IMR-90 (cell line): ENCODE measurements around the gene CHST5. TPM values are rescaled to one million over a fixed set of nuclear protein-coding genes. Genes with fewer than 3 reads are reported as not detected.

Experiments used
- ATAC-seq: fragments of 200-7000 bp; cut with Tn5 transposase; 2 replicates; pipeline ENCODE4 v1.9.1; 2020; ENCODE audit warnings: low read depth, mild to moderate bottlenecking, moderate library complexity
- BruUV-seq: library from RNA; stranded (reverse); fragments of 400-500 nt; replicated peaks from 2 replicates; lab custom pipeline; 2021; lab: Mats Ljungman, UMichigan
- CTCF ChIA-PET: fragments of 300-600 bp; formaldehyde crosslinking; extraction: SDS; loops from one replicate; lab custom pipeline; 2021; ENCODE audit warnings: antibody characterized with exemption; lab: Yijun Ruan, JAX
- POLR2A ChIA-PET: fragments of 300-600 bp; sonication (Branson Sonifier 250); formaldehyde crosslinking; loops from one replicate; lab custom pipeline; 2022; ENCODE audit warnings: antibody characterized with exemption; ENCODE audit not compliant: unreplicated experiment; lab: Charles Lee
- DNase-seq: peaks from one replicate; pipeline ENCODE4 v3.0.0; 2013
- H2AFZ ChIP-seq: replicated peaks from 2 replicates; pipeline ENCODE3; 2013; ENCODE audit warnings: low read length, mild to moderate bottlenecking; ENCODE audit not compliant: poor library complexity
- H2AK5ac ChIP-seq: 2 replicates; pipeline ENCODE4 v1.6.1; 2013; ENCODE audit warnings: low read depth, low read length, inconsistent platforms
- H2AK9ac ChIP-seq: replicated peaks from 2 replicates; pipeline ENCODE3; 2013; ENCODE audit warnings: mild to moderate bottlenecking, low read depth, low read length, moderate library complexity; ENCODE audit not compliant: poor library complexity
- H2BK120ac ChIP-seq: 2 replicates; pipeline ENCODE4 v1.6.1; 2013; ENCODE audit warnings: low read depth, low read length, inconsistent platforms
- H2BK15ac ChIP-seq: 3 replicates; pipeline ENCODE4 v1.6.1; 2013; ENCODE audit warnings: low read depth, low read length, inconsistent platforms
- H2BK20ac ChIP-seq: 2 replicates; pipeline ENCODE4 v1.6.1; 2013; ENCODE audit warnings: low read depth, mild to moderate bottlenecking, inconsistent platforms, low read length, moderate library complexity
- H2BK5ac ChIP-seq: 2 replicates; pipeline ENCODE4 v1.6.1; 2013; ENCODE audit warnings: mild to moderate bottlenecking, low read depth, low read length, inconsistent platforms; ENCODE audit not compliant: poor library complexity, severe bottlenecking
- H3K14ac ChIP-seq: replicated peaks from 2 replicates; pipeline ENCODE4 v1.6.1; 2013; ENCODE audit warnings: low read depth, low read length, inconsistent platforms
- H3K18ac ChIP-seq: 2 replicates; pipeline ENCODE4 v1.6.1; 2013; ENCODE audit warnings: low read depth, low read length, control low read depth
- H3K23ac ChIP-seq: 2 replicates; pipeline ENCODE4 v1.6.1; 2013; ENCODE audit warnings: low read depth, low read length, inconsistent platforms
- H3K27ac ChIP-seq: 2 replicates; pipeline ENCODE4 v1.5.1; 2013; ENCODE audit warnings: mild to moderate bottlenecking, control low read depth, low read length; ENCODE audit not compliant: insufficient read depth
- H3K27me3 ChIP-seq: 2 replicates; pipeline ENCODE4 v1.6.1; 2013; ENCODE audit warnings: low read length; ENCODE audit not compliant: control insufficient read depth, insufficient read depth
- H3K36me3 ChIP-seq: 2 replicates; pipeline ENCODE4 v1.6.1; 2013; ENCODE audit warnings: low read length, mixed read lengths; ENCODE audit not compliant: control insufficient read depth, insufficient read depth
- H3K4ac ChIP-seq: 2 replicates; pipeline ENCODE4 v1.6.1; 2013; ENCODE audit warnings: low read depth, low read length, inconsistent platforms
- H3K4me1 ChIP-seq: 2 replicates; pipeline ENCODE4 v1.6.1; 2013; ENCODE audit warnings: low read length, mixed read lengths; ENCODE audit not compliant: control insufficient read depth, insufficient read depth
- H3K4me2 ChIP-seq: 2 replicates; pipeline ENCODE4 v1.6.1; 2013; ENCODE audit warnings: low read depth, mild to moderate bottlenecking, control low read depth, low read length, moderate library complexity
- H3K4me3 ChIP-seq: 2 replicates; pipeline ENCODE4 v1.5.1; 2013; ENCODE audit warnings: low read depth, mild to moderate bottlenecking, control low read depth, low read length, moderate library complexity; ENCODE audit not compliant: insufficient read depth
- H3K56ac ChIP-seq: 2 replicates; pipeline ENCODE4 v1.6.1; 2013; ENCODE audit warnings: low read length, inconsistent platforms; ENCODE audit not compliant: insufficient read depth; ENCODE audit errors: extremely low read depth
- H3K79me1 ChIP-seq, 2 experiments: 2 replicates each; pipeline ENCODE4 v1.6.1; 2013; ENCODE audit warnings: low read length in 2 of 2, inconsistent platforms in 1 of 2, low read depth in 1 of 2
- H3K9ac ChIP-seq: 2 replicates; pipeline ENCODE4 v1.6.1; 2013; ENCODE audit warnings: low read depth, low read length, control low read depth
- H3K9me1 ChIP-seq: 2 replicates; pipeline ENCODE4 v1.6.1; 2013; ENCODE audit warnings: low read length, inconsistent platforms; ENCODE audit not compliant: insufficient read depth
- H3K9me3 ChIP-seq: 2 replicates; pipeline ENCODE4 v1.6.1; 2013; ENCODE audit warnings: low read length; ENCODE audit not compliant: control insufficient read depth, insufficient read depth
- H4K20me1 ChIP-seq: 2 replicates; pipeline ENCODE4 v1.6.1; 2013; ENCODE audit warnings: low read length, inconsistent platforms; ENCODE audit not compliant: insufficient read depth
- H4K5ac ChIP-seq: 2 replicates; pipeline ENCODE4 v1.6.1; 2013; ENCODE audit warnings: mild to moderate bottlenecking, low read depth, low read length, control low read depth
- H4K8ac ChIP-seq, 2 experiments: 2 replicates each; pipeline ENCODE4 v1.6.1; 2013; ENCODE audit warnings: low read depth in 2 of 2, low read length in 2 of 2, control low read depth in 1 of 2, inconsistent platforms in 1 of 2
- H4K91ac ChIP-seq: 2 replicates; pipeline ENCODE4 v1.6.1; 2013; ENCODE audit warnings: low read depth, low read length, inconsistent platforms; ENCODE audit not compliant: insufficient read depth
- BHLHE40 ChIP-seq: fragments of 150-350 bp; IDR thresholded peaks from 2 replicates; pipeline ENCODE4 v1.6.1; 2016; ENCODE audit warnings: mild to moderate bottlenecking, low read depth, low read length
- CHD1 ChIP-seq: IDR thresholded peaks from 2 replicates; pipeline ENCODE4 v1.6.1; 2012; ENCODE audit warnings: low read depth, low read length, improper control_type of control experiment
- ELK1 ChIP-seq: fragments of 150-350 bp; IDR thresholded peaks from 2 replicates; pipeline ENCODE4 v1.6.1; 2016; ENCODE audit warnings: low read depth, mild to moderate bottlenecking, low read length, moderate library complexity, borderline replicate concordance
- FOS ChIP-seq: fragments of 150-350 bp; IDR thresholded peaks from 2 replicates; pipeline ENCODE4 v1.6.1; 2016; ENCODE audit warnings: low read depth, low read length
- MAFK ChIP-seq: IDR thresholded peaks from 2 replicates; pipeline ENCODE4 v1.6.1; 2012; ENCODE audit warnings: low read depth, low read length, improper control_type of control experiment
- MAZ ChIP-seq: IDR thresholded peaks from 2 replicates; pipeline ENCODE4 v1.6.1; 2012; ENCODE audit warnings: low read depth, mild to moderate bottlenecking, low read length, improper control_type of control experiment, moderate library complexity, borderline replicate concordance
- RAD21 ChIP-seq: IDR thresholded peaks from 2 replicates; pipeline ENCODE4 v1.6.1; 2012; ENCODE audit warnings: low read length, improper control_type of control experiment
- RCOR1 ChIP-seq: IDR thresholded peaks from 2 replicates; pipeline ENCODE4 v1.6.1; 2012; ENCODE audit warnings: mild to moderate bottlenecking, low read length, improper control_type of control experiment; ENCODE audit not compliant: insufficient replicate concordance
- RFX5 ChIP-seq: IDR thresholded peaks from 2 replicates; pipeline ENCODE4 v1.8.0; 2012; ENCODE audit warnings: low read depth, mild to moderate bottlenecking, low read length, moderate library complexity
- USF2 ChIP-seq: fragments of 150-350 bp; IDR thresholded peaks from 2 replicates; pipeline ENCODE4 v1.6.1; 2017; ENCODE audit warnings: mild to moderate bottlenecking, antibody characterized with exemption, low read length, low read depth
- WGBS, 2 experiments: methylation state at CpG; one replicate each; pipeline versions ENCODE4 v1.1.5 to v1.1.7; 2013; ENCODE audit warnings: missing lambda C conversion rate in 2 of 2; ENCODE audit not compliant: insufficient read length in 1 of 2; ENCODE audit errors: extremely low coverage in 2 of 2; 5-methylcytosine and 5-hydroxymethylcytosine counted together
- dilution Hi-C: fragments of 300-500 bp; cut with HindIII; formaldehyde crosslinking; loops from one replicate; pipeline ENCODE4 v1.14.3; 2018; ENCODE audit warnings: low sequenced_read_pairs; ENCODE audit not compliant: unreplicated experiment
- in situ Hi-C: fragments of 300-500 bp; cut with MboI; formaldehyde crosslinking; loops from 3 replicates; pipeline ENCODE4 v1.14.3; 2019; ENCODE audit warnings: low sequenced_read_pairs, inconsistent platforms, mixed read lengths
- intact Hi-C: fragments of 100-400 bp; cut with micrococcal nuclease; formaldehyde crosslinking; loops from 2 replicates; pipeline ENCODE4 v1.10.0; 2022
- polyA plus RNA-seq, 3 experiments: library from polyadenylated mRNA; depleted of rRNA; stranded (reverse); fragments of >200 nt; gene quantifications; 2 replicates each; pipeline ENCODE4 v1.2.3, GENCODE V29; 2012; ENCODE audit warnings: low replicate concordance in 1 of 3
- total RNA-seq: library from RNA; depleted of rRNA; stranded (reverse); fragments of >200 nt; gene quantifications from 2 replicates; pipeline ENCODE4 v1.2.3, GENCODE V29; 2012
- TF ChIP-seq, protein P1 (sequence below): conservative IDR thresholded peaks from 2 replicates; pipeline ENCODE4 v1.5.1; 2012; ENCODE audit warnings: mild to moderate bottlenecking, low read depth, low read length, improper control_type of control experiment

CHST5 gene
- total and polyA plus RNA-seq, 2 of the 4 experiments (the other 2 are of a cell fraction), result not detected

DNA sequence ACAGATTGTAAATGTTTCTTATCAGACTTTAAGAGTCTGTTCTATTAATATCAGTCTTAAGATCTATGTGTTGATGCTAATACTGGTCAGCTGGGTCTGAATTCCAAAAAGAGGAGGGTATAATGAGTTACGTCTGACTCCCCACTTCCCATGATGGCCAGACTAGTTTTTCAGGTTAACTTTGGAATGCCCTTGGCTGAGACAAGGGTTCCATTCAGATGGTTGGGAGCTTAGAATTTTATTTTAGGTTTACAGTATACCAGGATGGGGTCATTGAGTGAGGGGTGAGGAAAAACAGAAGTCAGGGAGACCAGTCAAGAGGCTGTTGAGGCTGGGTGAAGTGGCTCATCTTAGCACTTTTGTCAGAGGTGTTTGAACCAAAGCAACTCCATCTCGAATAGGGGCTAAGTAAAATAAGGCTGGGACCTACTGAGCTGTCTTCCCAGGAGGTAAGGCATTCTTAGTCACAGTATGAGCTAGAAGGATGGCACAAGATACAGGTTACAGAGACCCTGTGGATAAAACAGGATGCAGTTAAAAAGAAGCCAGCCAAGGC is 23.0 kb upstream of the CHST5 start (continued):
- no peak for TF ChIP-seq MAZ
- no peak for TF ChIP-seq FOS
- TF ChIP-seq CHD1, result no peak
- TF ChIP-seq RCOR1, result no peak

GRCh38 chr16:75556431-75556950 is 20.6 kb upstream of the CHST5 start:
- peak overlapping the region; percentile 57; the same call in 2 of the 3 replicates for H2BK15ac ChIP-seq
- DNase-seq (no peak), ATAC-seq (no peak)
- H3K9ac ChIP-seq, result peak overlapping the region; percentile 47
- H2BK120ac ChIP-seq, result no peak overlapping the region
- dilution Hi-C loops, result no loop called here
- H2BK20ac ChIP-seq, result no peak overlapping the region
- H4K20me1 ChIP-seq, result no peaks in the 10 kb centered on the region
- ChIA-PET CTCF (interaction anchor here (0.6 kb wide), 1 partner anchor 40 kb away, joined by 3 read pairs; no protein-coding TSS in a partner anchor), POLR2A (interaction anchor here (0.5 kb wide), 1 partner anchor 189 kb away, joined by 3 read pairs; no protein-coding TSS in a partner anchor)
- H3K18ac ChIP-seq, result 0 out of 2 replicates have a peak overlapping the region, but pooled peaks have one; percentile 30
- BruUV-seq, result no TSS peak
- no peak overlapping the region for H3K56ac ChIP-seq
- peaks cover 8% of the 10 kb centered on the region for H3K27me3 ChIP-seq
- H3K9me3 ChIP-seq, result no peaks in the 10 kb centered on the region
- peak overlapping the region; percentile 16; the same call in 1 of the 2 replicates for H3K4ac ChIP-seq
- H4K5ac ChIP-seq, result peak overlapping the region; percentile 88
- no peaks in the 10 kb centered on the region for H3K36me3 ChIP-seq
- H4K8ac ChIP-seq, result peak overlapping the region; percentile 82 to 86
- peaks cover 8% of the 10 kb centered on the region for H3K9me1 ChIP-seq
- intact Hi-C loops, result loop anchor here (5.0 kb wide), 1 partner anchor 94 kb away; the partner anchor contains the start of gene TMEM170A
- H3K14ac ChIP-seq, result peak overlapping the region; percentile 75; the same call in 1 of the 2 replicates
- in situ Hi-C loops, result no loop called here
- H2AK5ac ChIP-seq, result no peak overlapping the region
- no peak overlapping the region; the same call in 1 of the 2 replicates for H4K91ac ChIP-seq
- H2AK9ac ChIP-seq, result no peak overlapping the region
- H3K79me1 ChIP-seq, result 0 out of 4 replicates have a peak, but pooled peaks cover 0 to 2% of the 10 kb centered on the region in 2 experiments
- 0 out of 2 replicates have a peak overlapping the region, but pooled peaks have one; percentile 7 for H3K27ac ChIP-seq
- peak overlapping the region; percentile 21; the same call in 1 of the 2 replicates for H3K4me3 ChIP-seq
- H3K23ac ChIP-seq, result peak overlapping the region; percentile 62; the same call in 1 of the 2 replicates
- H3K4me2 ChIP-seq, result peak overlapping the region; percentile 89
- WGBS, 2 experiments, result 40% methylated on average over 7 of the region's 16 CpGs; no CpG with 5 or more reads in 1 of the 2 experiments
- H3K4me1 ChIP-seq, result peaks cover 5% of the 10 kb centered on the region; the same call in 1 of the 2 replicates
- H2AFZ ChIP-seq, result peak overlapping the region; percentile 98
- H2BK5ac ChIP-seq, result peak overlapping the region; percentile 53
- no peak for TF ChIP-seq ELK1
- TF ChIP-seq RAD21, result no peak
- no peak for TF ChIP-seq BHLHE40
- TF ChIP-seq RFX5, result no peak
- TF ChIP-seq, protein P1, sequence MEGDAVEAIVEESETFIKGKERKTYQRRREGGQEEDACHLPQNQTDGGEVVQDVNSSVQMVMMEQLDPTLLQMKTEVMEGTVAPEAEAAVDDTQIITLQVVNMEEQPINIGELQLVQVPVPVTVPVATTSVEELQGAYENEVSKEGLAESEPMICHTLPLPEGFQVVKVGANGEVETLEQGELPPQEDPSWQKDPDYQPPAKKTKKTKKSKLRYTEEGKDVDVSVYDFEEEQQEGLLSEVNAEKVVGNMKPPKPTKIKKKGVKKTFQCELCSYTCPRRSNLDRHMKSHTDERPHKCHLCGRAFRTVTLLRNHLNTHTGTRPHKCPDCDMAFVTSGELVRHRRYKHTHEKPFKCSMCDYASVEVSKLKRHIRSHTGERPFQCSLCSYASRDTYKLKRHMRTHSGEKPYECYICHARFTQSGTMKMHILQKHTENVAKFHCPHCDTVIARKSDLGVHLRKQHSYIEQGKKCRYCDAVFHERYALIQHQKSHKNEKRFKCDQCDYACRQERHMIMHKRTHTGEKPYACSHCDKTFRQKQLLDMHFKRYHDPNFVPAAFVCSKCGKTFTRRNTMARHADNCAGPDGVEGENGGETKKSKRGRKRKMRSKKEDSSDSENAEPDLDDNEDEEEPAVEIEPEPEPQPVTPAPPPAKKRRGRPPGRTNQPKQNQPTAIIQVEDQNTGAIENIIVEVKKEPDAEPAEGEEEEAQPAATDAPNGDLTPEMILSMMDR, result no peak
- no peak for TF ChIP-seq CHD1
- TF ChIP-seq MAFK, result no peak
- no peak for TF ChIP-seq USF2
